Memory B cell (primary cell): ENCODE measurements around the gene ZNF546.
"Not testable (repeated sequence)": the region's sequence is repeated elsewhere in the genome, so short reads cannot be mapped to it uniquely, and the experiment has no call there.

ENCODE experiments used
- ATAC-seq: fragments of 150-1000 bp; cut with Tn5 transposase; 2 replicates; pipeline ENCODE4 v1.10.0; 2021; ENCODE audit warnings: low read depth, mild to moderate bottlenecking, moderate library complexity
- DNase-seq, 2 donors: peaks; one replicate each; pipeline ENCODE4 v3.0.0; 2022; ENCODE audit warnings: low spot score in 2 of 2
- H3K27ac Mint-ChIP-seq: one replicate; pipeline ENCODE4 v1.8.0; 2022; ENCODE audit warnings: mild to moderate bottlenecking, moderate library complexity, mixed read lengths
- H3K27me3 Mint-ChIP-seq: one replicate; pipeline ENCODE4 v1.8.0; 2022; ENCODE audit warnings: mixed read lengths
- H3K36me3 Mint-ChIP-seq: one replicate; pipeline ENCODE4 v1.8.0; 2022; ENCODE audit warnings: mild to moderate bottlenecking, mixed read lengths
- H3K4me1 Mint-ChIP-seq: one replicate; pipeline ENCODE4 v1.8.0; 2022; ENCODE audit warnings: mixed read lengths
- H3K4me3 Mint-ChIP-seq: one replicate; pipeline ENCODE4 v1.8.0; 2022; ENCODE audit warnings: mild to moderate bottlenecking, moderate library complexity, mixed read lengths
- H3K9me3 Mint-ChIP-seq: one replicate; pipeline ENCODE4 v1.8.0; 2022; ENCODE audit warnings: mixed read lengths

Gene ZNF546

DNA sequence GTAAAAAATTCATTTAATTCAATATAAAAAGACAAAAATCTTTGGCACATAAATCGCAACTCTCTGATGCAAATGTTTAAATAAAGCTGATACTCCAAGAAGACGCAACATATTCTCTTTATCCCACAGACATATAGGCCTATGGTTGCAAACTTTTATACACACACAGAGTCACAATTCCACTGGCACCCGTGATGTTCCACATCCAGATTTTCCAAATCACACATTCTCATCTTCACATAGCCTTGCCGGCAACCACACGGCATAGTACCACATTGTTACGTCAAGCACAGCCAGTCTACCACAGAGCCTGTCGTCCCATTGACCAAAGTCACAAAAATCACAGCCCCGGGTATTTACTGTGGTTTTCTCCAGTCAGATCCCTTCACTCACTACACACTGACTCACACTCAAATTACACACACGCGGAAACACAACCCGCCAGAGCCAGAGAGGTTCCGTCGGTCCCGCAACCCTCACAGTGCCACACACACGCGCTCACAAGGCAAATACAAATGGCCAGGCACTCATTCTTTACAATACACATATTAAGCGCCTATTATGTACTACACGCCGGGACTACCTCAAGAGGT lies 546 bp upstream of the ZNF546 start:
- Mint-ChIP-seq H3K27ac (peak overlapping the region; percentile 72), H3K36me3 (peaks cover 13% of the 10 kb centered on the region), H3K4me1 (peaks cover 31% of the 10 kb centered on the region), H3K27me3 (no peaks in the 10 kb centered on the region), H3K4me3 (peak overlapping the region; percentile 92), H3K9me3 (peaks cover 3% of the 10 kb centered on the region)
- ATAC-seq (peak; percentile 46), DNase-seq (peak in 1 of 2 donors; percentile 7)

DNA sequence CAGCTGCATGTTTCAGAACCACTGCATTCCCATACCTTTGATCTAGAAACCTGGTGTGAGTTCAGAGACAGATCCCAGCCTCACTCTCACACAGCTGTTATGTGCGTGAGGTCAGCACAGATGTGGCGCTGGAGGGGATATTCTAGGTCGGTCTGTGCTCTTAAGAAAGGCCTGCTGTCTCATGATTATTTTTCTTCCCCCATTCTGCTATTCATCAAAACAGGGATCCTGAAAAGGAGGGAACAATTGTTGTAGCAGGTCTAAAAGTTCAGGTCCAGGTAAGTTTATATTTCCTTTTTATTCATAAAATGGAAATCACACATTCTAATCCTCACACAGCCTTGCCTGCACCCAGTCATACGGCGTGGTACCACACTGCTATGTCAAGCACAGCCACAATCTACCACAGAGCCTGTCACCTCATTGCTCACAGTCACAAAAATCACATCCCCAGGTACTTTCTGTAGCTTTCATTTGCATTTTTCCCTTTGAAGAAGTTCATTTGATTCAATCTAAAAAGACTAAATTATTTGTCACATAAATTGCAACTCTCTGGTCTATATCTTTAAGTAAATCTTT lies 867 bp downstream of the ZNF546 start:
- Mint-ChIP-seq H3K4me3 (peak overlapping the region; percentile 92), H3K9me3 (peaks cover 3% of the 10 kb centered on the region), H3K4me1 (peaks cover 24% of the 10 kb centered on the region), H3K36me3 (peaks cover 14% of the 10 kb centered on the region), H3K27ac (peak overlapping the region; percentile 72), H3K27me3 (no peaks in the 10 kb centered on the region)
- ATAC-seq (no peak), DNase-seq (no peak)

DNA sequence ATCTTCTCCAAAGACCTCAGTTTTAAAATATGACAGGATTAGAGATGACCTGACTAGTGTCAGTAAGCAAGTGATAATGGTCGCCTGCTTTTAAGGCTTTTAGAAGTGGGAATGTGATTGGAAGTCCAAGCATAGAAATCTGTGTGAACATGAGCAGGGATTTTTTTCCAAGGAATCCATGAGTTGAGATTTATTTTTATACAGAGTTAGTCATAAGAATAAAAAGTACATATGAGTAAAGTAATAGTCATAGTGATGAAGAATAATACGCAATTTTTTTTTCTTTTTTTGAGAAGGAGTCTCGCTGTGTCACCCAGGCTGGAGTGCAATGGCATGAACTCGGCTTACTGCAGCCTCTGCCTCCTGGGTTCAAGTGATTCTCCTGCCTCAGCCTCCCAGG lies 1.6 kb downstream of the ZNF546 start:
- Mint-ChIP-seq H3K36me3 (peaks cover 7% of the 10 kb centered on the region), H3K27ac (peak overlapping the region; percentile 72), H3K4me3 (peak overlapping the region; percentile 49), H3K4me1 (peaks cover 21% of the 10 kb centered on the region), H3K27me3 (no peaks in the 10 kb centered on the region), H3K9me3 (no peaks in the 10 kb centered on the region)
- no peak for DNase-seq
- ATAC-seq = no peak

DNA sequence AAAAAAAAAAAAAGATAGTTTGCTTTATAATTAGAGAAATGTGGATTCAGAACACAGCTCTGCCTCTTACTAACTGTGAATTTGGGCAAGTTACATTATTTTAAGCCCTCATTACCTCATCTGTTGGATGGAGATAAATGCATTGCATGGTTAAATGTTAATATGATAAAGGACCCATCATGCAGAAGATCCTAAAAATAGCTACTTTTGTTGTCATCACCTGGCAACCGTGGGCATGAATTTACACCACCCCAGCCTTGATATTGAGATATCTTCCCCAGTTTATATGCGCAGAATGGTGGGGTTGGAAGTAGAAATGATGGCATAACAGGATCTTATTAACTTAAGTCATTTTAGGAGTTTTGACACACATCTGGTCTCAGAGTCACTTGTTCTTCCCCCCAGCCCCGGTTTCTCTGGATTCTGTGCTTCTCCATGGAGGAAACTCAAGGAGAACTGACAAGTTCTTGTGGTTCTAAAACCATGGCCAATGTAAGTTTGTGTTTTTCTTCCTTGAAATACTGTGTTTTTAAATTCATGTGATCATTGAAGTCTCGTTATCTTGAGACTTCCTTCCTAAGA lies 8.9 kb downstream of the ZNF546 start:
- Mint-ChIP-seq H3K4me3 (no peak overlapping the region), H3K9me3 (peaks cover 8% of the 10 kb centered on the region), H3K36me3 (peaks cover 41% of the 10 kb centered on the region)

DNA sequence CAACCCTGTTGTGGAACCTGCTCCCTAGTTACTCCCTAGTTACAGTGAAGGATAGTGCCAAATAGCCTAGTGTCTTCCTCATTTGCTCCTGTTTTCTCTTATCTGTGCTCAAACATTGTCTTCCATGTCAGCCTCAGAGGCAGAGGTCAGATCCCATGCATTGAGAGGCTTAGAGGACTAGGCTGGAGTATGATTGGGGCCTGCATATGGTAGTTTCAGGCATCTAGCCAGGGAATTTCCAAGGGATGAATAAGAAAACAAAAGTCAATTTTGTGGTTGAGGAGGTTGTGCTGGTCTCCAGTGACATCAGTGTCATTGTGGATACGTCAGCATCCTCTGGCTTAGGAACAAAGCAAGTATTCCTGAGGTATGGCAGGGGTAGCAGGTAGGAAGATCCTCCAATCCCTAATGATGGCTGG lies 9.4 kb downstream of the ZNF546 start:
- Mint-ChIP-seq H3K4me3 (no peak overlapping the region), H3K27me3 (no peaks in the 10 kb centered on the region), H3K4me1 (no peaks in the 10 kb centered on the region), H3K9me3 (peaks cover 8% of the 10 kb centered on the region), H3K27ac (no peak overlapping the region), H3K36me3 (peaks cover 44% of the 10 kb centered on the region)
- DNase-seq (no peak), ATAC-seq (no peak)

More for the DNA sequence above, 8.9 kb downstream of the ZNF546 start:
- Mint-ChIP-seq H3K27ac (no peak overlapping the region), H3K4me1 (no peaks in the 10 kb centered on the region), H3K27me3 (no peaks in the 10 kb centered on the region)
- no peak for DNase-seq
- ATAC-seq = no peak

GRCh38 chr19:40009674-40010073 lies 12.8 kb downstream of the ZNF546 start:
- ATAC-seq (no peak), DNase-seq (no peak)
- Mint-ChIP-seq H3K4me3 (no peak overlapping the region), H3K36me3 (peaks cover 67% of the 10 kb centered on the region), H3K27ac (no peak overlapping the region), H3K27me3 (no peaks in the 10 kb centered on the region), H3K9me3 (peaks cover 23% of the 10 kb centered on the region), H3K4me1 (no peaks in the 10 kb centered on the region)

DNA sequence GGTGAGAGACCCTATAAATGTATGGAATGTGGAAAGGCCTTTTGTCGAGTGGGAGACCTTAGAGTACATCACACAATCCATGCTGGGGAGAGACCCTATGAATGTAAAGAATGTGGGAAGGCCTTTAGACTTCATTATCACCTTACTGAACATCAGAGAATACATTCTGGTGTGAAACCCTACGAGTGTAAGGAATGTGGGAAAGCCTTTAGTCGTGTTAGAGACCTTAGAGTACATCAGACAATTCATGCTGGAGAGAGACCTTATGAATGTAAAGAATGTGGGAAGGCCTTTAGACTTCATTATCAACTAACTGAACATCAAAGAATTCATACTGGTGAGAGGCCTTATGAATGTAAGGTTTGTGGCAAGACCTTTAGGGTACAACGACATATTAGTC lies 17.1 kb downstream of the ZNF546 start:
- Mint-ChIP-seq H3K27me3 (no peaks in the 10 kb centered on the region), H3K9me3 (peaks cover 20% of the 10 kb centered on the region), H3K4me3 (no peak overlapping the region), H3K27ac (no peak overlapping the region), H3K36me3 (peaks cover 44% of the 10 kb centered on the region), H3K4me1 (no peaks in the 10 kb centered on the region)
- DNase-seq (no peak), ATAC-seq (no peak)

DNA sequence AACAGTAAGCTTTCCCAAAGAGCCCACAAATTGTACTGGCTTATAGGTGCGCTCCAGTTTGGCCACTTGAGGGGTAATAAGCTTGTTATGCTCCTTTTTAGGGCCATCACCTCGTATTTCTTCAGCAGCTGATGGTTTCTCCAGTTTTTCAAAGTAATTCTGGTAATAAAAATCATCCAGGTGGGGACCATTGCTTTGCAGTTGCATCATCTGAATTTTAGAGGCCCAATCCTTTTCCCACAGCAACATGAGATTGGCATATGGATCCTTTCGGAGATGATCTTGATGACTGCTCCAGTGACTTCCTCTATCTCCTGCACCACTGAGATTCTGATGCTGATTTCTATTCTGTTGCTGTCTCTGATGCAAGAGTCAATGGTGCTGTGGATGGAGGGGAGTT lies 27.1 kb downstream of the ZNF546 start:
- H3K27ac Mint-ChIP-seq = no peak overlapping the region
- H3K4me1 Mint-ChIP-seq = no peaks in the 10 kb centered on the region
- H3K4me3 Mint-ChIP-seq = no peak overlapping the region
- ATAC-seq = no peak
- H3K9me3 Mint-ChIP-seq = peaks cover 24% of the 10 kb centered on the region
- H3K36me3 Mint-ChIP-seq = peaks cover 16% of the 10 kb centered on the region
- H3K27me3 Mint-ChIP-seq = no peaks in the 10 kb centered on the region
- DNase-seq = no peak

DNA sequence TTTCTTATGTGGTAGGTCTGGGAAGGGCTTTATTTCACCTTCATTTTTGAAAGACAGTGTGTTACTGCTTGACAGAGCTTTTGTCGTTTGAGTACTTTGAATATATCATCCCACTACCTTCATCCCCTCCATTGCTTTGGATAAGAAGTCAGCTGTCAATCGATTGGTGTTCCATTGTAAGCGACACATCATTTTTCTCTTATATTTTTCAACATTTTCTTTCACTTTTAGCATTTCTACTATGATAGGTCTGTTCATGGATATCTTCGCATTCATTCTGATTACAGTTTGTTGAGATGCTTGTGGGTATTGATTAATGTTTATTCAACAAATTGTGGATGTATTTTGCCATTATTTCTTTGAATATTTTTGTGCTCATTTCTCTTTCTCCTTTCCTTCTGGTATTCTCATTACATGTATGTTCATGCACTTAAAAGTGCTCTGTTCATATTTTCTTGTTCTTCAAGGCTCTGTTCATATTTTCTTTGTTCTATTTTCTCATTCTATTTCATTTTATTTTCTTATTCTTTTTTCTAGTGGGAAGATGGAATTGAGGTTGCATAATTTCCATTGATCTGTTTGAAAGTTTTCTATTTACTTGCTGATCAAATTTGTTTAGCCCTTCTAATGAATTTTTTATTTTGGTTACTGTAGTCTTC lies 29.2 kb downstream of the ZNF546 start:
- no peaks in the 10 kb centered on the region for H3K27me3 Mint-ChIP-seq
- H3K36me3 Mint-ChIP-seq = peaks cover 17% of the 10 kb centered on the region
- H3K27ac Mint-ChIP-seq = no peak overlapping the region
- no peak for DNase-seq
- H3K4me3 Mint-ChIP-seq = no peak overlapping the region
- H3K4me1 Mint-ChIP-seq = no peaks in the 10 kb centered on the region
- ATAC-seq = no peak
- peaks cover 23% of the 10 kb centered on the region for H3K9me3 Mint-ChIP-seq

DNA sequence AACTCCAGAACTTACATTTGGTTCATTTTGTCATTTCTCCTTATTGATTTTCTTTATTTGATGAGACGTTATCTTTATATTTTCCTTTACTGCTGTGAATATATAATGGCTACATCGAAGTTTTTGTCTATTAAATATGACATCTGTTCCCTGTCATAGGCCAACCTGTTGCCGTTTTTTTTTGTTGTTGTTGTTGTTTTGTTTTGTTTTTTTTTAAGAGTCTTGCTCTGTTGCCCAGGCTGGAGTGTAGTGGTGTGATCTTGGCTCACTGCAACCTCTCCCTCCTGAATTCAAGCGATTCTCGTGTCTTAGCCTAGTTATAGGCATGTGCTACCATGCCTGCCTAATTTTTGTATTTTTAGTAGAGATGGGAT lies 29.7 kb downstream of the ZNF546 start:
- ATAC-seq (no peak), DNase-seq (no peak)
- H3K27ac Mint-ChIP-seq = no peak overlapping the region
- no peaks in the 10 kb centered on the region for H3K4me1 Mint-ChIP-seq
- no peak overlapping the region for H3K4me3 Mint-ChIP-seq
- no peaks in the 10 kb centered on the region for H3K27me3 Mint-ChIP-seq
- H3K9me3 Mint-ChIP-seq = peaks cover 22% of the 10 kb centered on the region
- peaks cover 17% of the 10 kb centered on the region for H3K36me3 Mint-ChIP-seq

GRCh38 chr19:40033989-40034560 lies 37.2 kb downstream of the ZNF546 start:
- no peak for ATAC-seq
- H3K4me1 Mint-ChIP-seq = no peaks in the 10 kb centered on the region
- no peak overlapping the region for H3K27ac Mint-ChIP-seq
- H3K27me3 Mint-ChIP-seq = no peaks in the 10 kb centered on the region
- no peak overlapping the region for H3K4me3 Mint-ChIP-seq
- no peak for DNase-seq
- H3K9me3 Mint-ChIP-seq = peaks cover 17% of the 10 kb centered on the region
- H3K36me3 Mint-ChIP-seq = peaks cover 15% of the 10 kb centered on the region

- no peaks in the 10 kb centered on the region for H3K27me3 Mint-ChIP-seq
- no peak overlapping the region for H3K27ac Mint-ChIP-seq
- H3K9me3 Mint-ChIP-seq = peaks cover 14% of the 10 kb centered on the region
- ATAC-seq (no peak), DNase-seq (no peak)
- no peak overlapping the region for H3K4me3 Mint-ChIP-seq
- H3K4me1 Mint-ChIP-seq = no peaks in the 10 kb centered on the region
- H3K36me3 Mint-ChIP-seq = peaks cover 11% of the 10 kb centered on the region
Observed at GRCh38 chr19:40035996-40036395, 39.1 kb downstream of the ZNF546 start.

- not testable (repeated sequence) for H3K4me3 Mint-ChIP-seq, DNase-seq, H3K4me1 Mint-ChIP-seq, H3K27me3 Mint-ChIP-seq, H3K27ac Mint-ChIP-seq, ATAC-seq
- H3K9me3 Mint-ChIP-seq = peaks cover 14% of the 10 kb centered on the region
- peaks cover 11% of the 10 kb centered on the region for H3K36me3 Mint-ChIP-seq
Observed at GRCh38 chr19:40038047-40038446, 41.2 kb downstream of the ZNF546 start.

DNA sequence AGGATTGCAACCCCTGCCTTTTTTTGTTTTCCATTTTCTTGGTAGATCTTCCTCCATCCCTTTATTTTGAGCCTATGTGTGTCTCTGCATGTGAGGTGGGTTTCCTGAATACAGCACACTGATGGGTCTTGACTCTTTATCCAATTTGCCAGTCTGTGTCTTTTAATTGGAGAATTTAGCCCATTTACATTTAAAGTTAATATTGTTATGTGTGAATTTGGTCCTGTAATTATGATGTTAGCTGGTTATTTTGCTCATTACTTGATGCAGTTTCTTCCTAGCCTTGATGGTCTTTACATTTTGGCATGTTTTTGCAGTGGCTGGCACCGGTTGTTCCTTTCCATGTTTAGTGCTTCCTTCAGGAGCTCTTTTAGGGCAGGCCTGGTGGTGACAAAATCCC lies 44.9 kb downstream of the ZNF546 start:
- peaks cover 38% of the 10 kb centered on the region for H3K36me3 Mint-ChIP-seq
- H3K27ac Mint-ChIP-seq, H3K4me3 Mint-ChIP-seq, ATAC-seq, H3K4me1 Mint-ChIP-seq, H3K27me3 Mint-ChIP-seq, DNase-seq: not testable (repeated sequence)
- H3K9me3 Mint-ChIP-seq = peaks cover 24% of the 10 kb centered on the region
